Measurements from ENCODE around the gene RENBP.

- no peak for TF ChIP-seq EZH2 (IDR thresholded peaks at IDR 0.05)
- no peak for TF ChIP-seq POLR2AphosphoS5 (IDR thresholded peaks at IDR 0.05; ENCODE audit: borderline replicate concordance, low read depth, low read length)
These were observed 3.6 kb upstream of the RENBP start for GRCh38 chrX:153948002-153948466.
